ENCODE data around the gene DDX21. TPM values are rescaled to one million over a fixed set of nuclear protein-coding genes. Genes with fewer than 3 reads are reported as not detected.

Gene DDX21
- total and polyA plus RNA-seq, 9 of the 15 experiments (the other 6 are each of a cell fraction or from before 2014, with no cell fraction given): 143 to 365 (median 281) TPM

GRCh38 chr10:68955832-68956532, at the start of gene DDX21 (continued):
- TF ChIP-seq, protein P1, sequence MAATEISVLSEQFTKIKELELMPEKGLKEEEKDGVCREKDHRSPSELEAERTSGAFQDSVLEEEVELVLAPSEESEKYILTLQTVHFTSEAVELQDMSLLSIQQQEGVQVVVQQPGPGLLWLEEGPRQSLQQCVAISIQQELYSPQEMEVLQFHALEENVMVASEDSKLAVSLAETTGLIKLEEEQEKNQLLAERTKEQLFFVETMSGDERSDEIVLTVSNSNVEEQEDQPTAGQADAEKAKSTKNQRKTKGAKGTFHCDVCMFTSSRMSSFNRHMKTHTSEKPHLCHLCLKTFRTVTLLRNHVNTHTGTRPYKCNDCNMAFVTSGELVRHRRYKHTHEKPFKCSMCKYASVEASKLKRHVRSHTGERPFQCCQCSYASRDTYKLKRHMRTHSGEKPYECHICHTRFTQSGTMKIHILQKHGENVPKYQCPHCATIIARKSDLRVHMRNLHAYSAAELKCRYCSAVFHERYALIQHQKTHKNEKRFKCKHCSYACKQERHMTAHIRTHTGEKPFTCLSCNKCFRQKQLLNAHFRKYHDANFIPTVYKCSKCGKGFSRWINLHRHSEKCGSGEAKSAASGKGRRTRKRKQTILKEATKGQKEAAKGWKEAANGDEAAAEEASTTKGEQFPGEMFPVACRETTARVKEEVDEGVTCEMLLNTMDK (IDR thresholded peaks at IDR 0.05; ENCODE audit: borderline replicate concordance, insufficient read depth, low read depth, low read length, poor library complexity, severe bottlenecking): peak; percentile 78
- TF ChIP-seq TCFL5 (CRISPR knock-in tag; conservative IDR thresholded peaks at IDR 0.05) (no peak), RNF2 (IDR thresholded peaks at IDR 0.05) (peak; percentile 62), TBL1XR1 (IDR thresholded peaks at IDR 0.05; ENCODE audit: low read length in 2 of 2) (0 out of 4 replicates have a peak, but pooled peaks of 1 of the 2 experiments have one; percentile 26), HMGXB4 (CRISPR knock-in tag; IDR thresholded peaks at IDR 0.05) (peak; percentile 46), RBM17 (IDR thresholded peaks at IDR 0.05; ENCODE audit: borderline replicate concordance, low read depth, low read length) (no peak), NR2F6 (CRISPR knock-in tag; IDR thresholded peaks at IDR 0.05) (no peak), FOXJ3 (CRISPR knock-in tag; IDR thresholded peaks at IDR 0.05) (no peak), GATAD2A (IDR thresholded peaks at IDR 0.05) (no peak)
- TF ChIP-seq, protein P2, sequence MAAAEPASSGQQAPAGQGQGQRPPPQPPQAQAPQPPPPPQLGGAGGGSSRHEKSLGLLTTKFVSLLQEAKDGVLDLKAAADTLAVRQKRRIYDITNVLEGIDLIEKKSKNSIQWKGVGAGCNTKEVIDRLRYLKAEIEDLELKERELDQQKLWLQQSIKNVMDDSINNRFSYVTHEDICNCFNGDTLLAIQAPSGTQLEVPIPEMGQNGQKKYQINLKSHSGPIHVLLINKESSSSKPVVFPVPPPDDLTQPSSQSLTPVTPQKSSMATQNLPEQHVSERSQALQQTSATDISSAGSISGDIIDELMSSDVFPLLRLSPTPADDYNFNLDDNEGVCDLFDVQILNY (CRISPR knock-in tag; IDR thresholded peaks at IDR 0.05): peak; percentile 56; the same call in 1 of the 2 replicates
- TF ChIP-seq, protein P3, sequence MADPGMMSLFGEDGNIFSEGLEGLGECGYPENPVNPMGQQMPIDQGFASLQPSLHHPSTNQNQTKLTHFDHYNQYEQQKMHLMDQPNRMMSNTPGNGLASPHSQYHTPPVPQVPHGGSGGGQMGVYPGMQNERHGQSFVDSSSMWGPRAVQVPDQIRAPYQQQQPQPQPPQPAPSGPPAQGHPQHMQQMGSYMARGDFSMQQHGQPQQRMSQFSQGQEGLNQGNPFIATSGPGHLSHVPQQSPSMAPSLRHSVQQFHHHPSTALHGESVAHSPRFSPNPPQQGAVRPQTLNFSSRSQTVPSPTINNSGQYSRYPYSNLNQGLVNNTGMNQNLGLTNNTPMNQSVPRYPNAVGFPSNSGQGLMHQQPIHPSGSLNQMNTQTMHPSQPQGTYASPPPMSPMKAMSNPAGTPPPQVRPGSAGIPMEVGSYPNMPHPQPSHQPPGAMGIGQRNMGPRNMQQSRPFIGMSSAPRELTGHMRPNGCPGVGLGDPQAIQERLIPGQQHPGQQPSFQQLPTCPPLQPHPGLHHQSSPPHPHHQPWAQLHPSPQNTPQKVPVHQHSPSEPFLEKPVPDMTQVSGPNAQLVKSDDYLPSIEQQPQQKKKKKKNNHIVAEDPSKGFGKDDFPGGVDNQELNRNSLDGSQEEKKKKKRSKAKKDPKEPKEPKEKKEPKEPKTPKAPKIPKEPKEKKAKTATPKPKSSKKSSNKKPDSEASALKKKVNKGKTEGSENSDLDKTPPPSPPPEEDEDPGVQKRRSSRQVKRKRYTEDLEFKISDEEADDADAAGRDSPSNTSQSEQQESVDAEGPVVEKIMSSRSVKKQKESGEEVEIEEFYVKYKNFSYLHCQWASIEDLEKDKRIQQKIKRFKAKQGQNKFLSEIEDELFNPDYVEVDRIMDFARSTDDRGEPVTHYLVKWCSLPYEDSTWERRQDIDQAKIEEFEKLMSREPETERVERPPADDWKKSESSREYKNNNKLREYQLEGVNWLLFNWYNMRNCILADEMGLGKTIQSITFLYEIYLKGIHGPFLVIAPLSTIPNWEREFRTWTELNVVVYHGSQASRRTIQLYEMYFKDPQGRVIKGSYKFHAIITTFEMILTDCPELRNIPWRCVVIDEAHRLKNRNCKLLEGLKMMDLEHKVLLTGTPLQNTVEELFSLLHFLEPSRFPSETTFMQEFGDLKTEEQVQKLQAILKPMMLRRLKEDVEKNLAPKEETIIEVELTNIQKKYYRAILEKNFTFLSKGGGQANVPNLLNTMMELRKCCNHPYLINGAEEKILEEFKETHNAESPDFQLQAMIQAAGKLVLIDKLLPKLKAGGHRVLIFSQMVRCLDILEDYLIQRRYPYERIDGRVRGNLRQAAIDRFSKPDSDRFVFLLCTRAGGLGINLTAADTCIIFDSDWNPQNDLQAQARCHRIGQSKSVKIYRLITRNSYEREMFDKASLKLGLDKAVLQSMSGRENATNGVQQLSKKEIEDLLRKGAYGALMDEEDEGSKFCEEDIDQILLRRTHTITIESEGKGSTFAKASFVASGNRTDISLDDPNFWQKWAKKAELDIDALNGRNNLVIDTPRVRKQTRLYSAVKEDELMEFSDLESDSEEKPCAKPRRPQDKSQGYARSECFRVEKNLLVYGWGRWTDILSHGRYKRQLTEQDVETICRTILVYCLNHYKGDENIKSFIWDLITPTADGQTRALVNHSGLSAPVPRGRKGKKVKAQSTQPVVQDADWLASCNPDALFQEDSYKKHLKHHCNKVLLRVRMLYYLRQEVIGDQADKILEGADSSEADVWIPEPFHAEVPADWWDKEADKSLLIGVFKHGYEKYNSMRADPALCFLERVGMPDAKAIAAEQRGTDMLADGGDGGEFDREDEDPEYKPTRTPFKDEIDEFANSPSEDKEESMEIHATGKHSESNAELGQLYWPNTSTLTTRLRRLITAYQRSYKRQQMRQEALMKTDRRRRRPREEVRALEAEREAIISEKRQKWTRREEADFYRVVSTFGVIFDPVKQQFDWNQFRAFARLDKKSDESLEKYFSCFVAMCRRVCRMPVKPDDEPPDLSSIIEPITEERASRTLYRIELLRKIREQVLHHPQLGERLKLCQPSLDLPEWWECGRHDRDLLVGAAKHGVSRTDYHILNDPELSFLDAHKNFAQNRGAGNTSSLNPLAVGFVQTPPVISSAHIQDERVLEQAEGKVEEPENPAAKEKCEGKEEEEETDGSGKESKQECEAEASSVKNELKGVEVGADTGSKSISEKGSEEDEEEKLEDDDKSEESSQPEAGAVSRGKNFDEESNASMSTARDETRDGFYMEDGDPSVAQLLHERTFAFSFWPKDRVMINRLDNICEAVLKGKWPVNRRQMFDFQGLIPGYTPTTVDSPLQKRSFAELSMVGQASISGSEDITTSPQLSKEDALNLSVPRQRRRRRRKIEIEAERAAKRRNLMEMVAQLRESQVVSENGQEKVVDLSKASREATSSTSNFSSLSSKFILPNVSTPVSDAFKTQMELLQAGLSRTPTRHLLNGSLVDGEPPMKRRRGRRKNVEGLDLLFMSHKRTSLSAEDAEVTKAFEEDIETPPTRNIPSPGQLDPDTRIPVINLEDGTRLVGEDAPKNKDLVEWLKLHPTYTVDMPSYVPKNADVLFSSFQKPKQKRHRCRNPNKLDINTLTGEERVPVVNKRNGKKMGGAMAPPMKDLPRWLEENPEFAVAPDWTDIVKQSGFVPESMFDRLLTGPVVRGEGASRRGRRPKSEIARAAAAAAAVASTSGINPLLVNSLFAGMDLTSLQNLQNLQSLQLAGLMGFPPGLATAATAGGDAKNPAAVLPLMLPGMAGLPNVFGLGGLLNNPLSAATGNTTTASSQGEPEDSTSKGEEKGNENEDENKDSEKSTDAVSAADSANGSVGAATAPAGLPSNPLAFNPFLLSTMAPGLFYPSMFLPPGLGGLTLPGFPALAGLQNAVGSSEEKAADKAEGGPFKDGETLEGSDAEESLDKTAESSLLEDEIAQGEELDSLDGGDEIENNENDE (IDR thresholded peaks at IDR 0.05; ENCODE audit: low read depth, low read length): no peak

Data from K562 (cell line).